ENCODE results near the gene AGMAT. TPM values are rescaled to one million over a fixed set of nuclear protein-coding genes. Genes with fewer than 3 reads are reported as not detected.

The AGMAT gene
- total and polyA plus RNA-seq, 2 of the 8 experiments (the other 6 are each of a cell fraction or from before 2014, with no cell fraction given): 3.7 to 5.8 TPM

GRCh38 chr1:15558516-15558915 is 26.3 kb downstream of the AGMAT start (continued):
- TF ChIP-seq JUND (IDR thresholded peaks at IDR 0.05; ENCODE audit: low read length): no peak
